A549 (cell line): ENCODE measurements around the gene EPS8L3.

Source experiments
- BHLHE40 ChIP-seq: IDR thresholded peaks from 2 replicates; pipeline ENCODE4 v1.6.1; 2012; ENCODE audit warnings: low read depth, low read length, inconsistent platforms
- CEBPB ChIP-seq, 2 experiments: fragments of >200 bp in 1 of 2; sonication (Bioruptor Twin) in 1 of 2; formaldehyde crosslinking in 1 of 2; IDR thresholded peaks; 2 replicates each; pipeline ENCODE4 v1.6.1; 2012 to 2016
- CTCF ChIP-seq: fragments of >200 bp; sonication (Bioruptor Twin); formaldehyde crosslinking; IDR thresholded peaks from 3 replicates; pipeline ENCODE4 v1.5.1; 2016
- EHMT2 ChIP-seq: fragments of 200-600 bp; sonication (generic); IDR thresholded peaks from 2 replicates; pipeline ENCODE4 v1.6.1; 2016; ENCODE audit warnings: antibody characterized with exemption, low read depth, mild to moderate bottlenecking, moderate library complexity
- FOSL2 ChIP-seq, 2 experiments: fragments of 450-650 bp in 1 of 2; fragments of >200 bp in 1 of 2; sonication (Bioruptor Twin) in 1 of 2; formaldehyde crosslinking; IDR thresholded peaks; 2 replicates each; pipeline versions ENCODE4 v1.5.0 to v1.6.1; 2016 to 2020; ENCODE audit warnings: mild to moderate bottlenecking in 1 of 2, moderate library complexity in 1 of 2
- JUNB ChIP-seq: fragments of >200 bp; sonication (Bioruptor Twin); formaldehyde crosslinking; IDR thresholded peaks from 2 replicates; pipeline ENCODE4 v1.6.1; 2016
- KDM1A ChIP-seq: fragments of 200-600 bp; sonication (generic); IDR thresholded peaks from 2 replicates; pipeline ENCODE4 v1.6.1; 2016; ENCODE audit warnings: low read depth, mild to moderate bottlenecking
- MAFK ChIP-seq: fragments of 450-650 bp; IDR thresholded peaks from 2 replicates; pipeline ENCODE4 v1.6.1; 2014; ENCODE audit not compliant: partially characterized antibody
- MYC ChIP-seq: IDR thresholded peaks from 2 replicates; pipeline ENCODE4 v1.6.1; 2012; ENCODE audit warnings: mild to moderate bottlenecking, inconsistent platforms, low read length, improper control_type of control experiment, borderline replicate concordance
- PBX3 ChIP-seq: IDR thresholded peaks from 2 replicates; pipeline ENCODE4 v1.6.1; 2012
- POLR2A ChIP-seq: IDR thresholded peaks from 2 replicates; pipeline ENCODE4 v1.6.1; 2012; ENCODE audit warnings: mild to moderate bottlenecking, low read length
- REST ChIP-seq: fragments of 200-600 bp; sonication (generic); IDR thresholded peaks from 2 replicates; pipeline ENCODE4 v1.6.1; 2016; ENCODE audit warnings: antibody characterized with exemption, mild to moderate bottlenecking, moderate library complexity
- TP53 ChIP-seq: fragments of 250-450 bp; sonication (Bioruptor Pico); IDR thresholded peaks from 2 replicates; pipeline ENCODE4 v1.5.0; 2021; ENCODE audit warnings: mild to moderate bottlenecking, moderate library complexity
- ZC3H11A ChIP-seq: fragments of 450-650 bp; IDR thresholded peaks from 2 replicates; pipeline ENCODE4 v1.6.1; 2014; ENCODE audit warnings: antibody characterized with exemption, mild to moderate bottlenecking

- TF ChIP-seq MAFK: no peak
- no peak for TF ChIP-seq FOSL2 (IDR thresholded peaks at IDR 0.05)
- no peak for TF ChIP-seq FOSL2 (CRISPR knock-in tag; IDR thresholded peaks at IDR 0.05)
- no peak for TF ChIP-seq ZC3H11A
- no peak for TF ChIP-seq CTCF
- TF ChIP-seq POLR2A: no peak
- TF ChIP-seq REST: no peak
- TF ChIP-seq JUNB: no peak
- TF ChIP-seq PBX3: no peak
- TF ChIP-seq MYC: no peak
- no peak for TF ChIP-seq EHMT2
- no peak for TF ChIP-seq CEBPB (IDR thresholded peaks at IDR 0.05)
- TF ChIP-seq TP53 (CRISPR knock-in tag): no peak
- no peak for TF ChIP-seq KDM1A
- TF ChIP-seq BHLHE40: no peak
Measured at GRCh38 chr1:109760581-109761226, 3.0 kb downstream of the EPS8L3 start.
